ENCODE results near the gene CALCB. TPM values are rescaled to one million over a fixed set of nuclear protein-coding genes. Genes with fewer than 3 reads are reported as not detected.

Gene CALCB
- total and polyA plus RNA-seq, 2 donors (not counting 1 experiment from before 2014, with no cell fraction given) = 1.3 TPM; not detected in 1

- Mint-ChIP-seq H3K4me1 (peaks cover under 1% of the 10 kb centered on the region), H3K27me3 (peaks cover 28% of the 10 kb centered on the region), H3K9me3 (ENCODE audit: insufficient read depth) (no peaks in the 10 kb centered on the region), H3K4me3 (no peak overlapping the region), H3K27ac (no peak overlapping the region)
- POLR2A ChIA-PET = no interaction called here
- H3K4me2 ChIP-seq (replicated peaks; ENCODE audit: low read depth, low read length, poor library complexity, severe bottlenecking) = no peak overlapping the region
- WGBS (ENCODE audit: insufficient coverage) = no CpG with 5 or more reads among the region's 2 CpGs
- peaks cover 0 to 11% (median 6%) of the 10 kb centered on the region in 4 experiments for H3K27me3 ChIP-seq (replicated peaks in 1 of 4; ENCODE audit: control extremely low read depth in 1 of 4, control insufficient read depth in 3 of 4, insufficient read depth in 4 of 4, low read length in 3 of 4)
- no peak overlapping the region for H3K27ac ChIP-seq (ENCODE audit: low read length in 2 of 2)
- CTCF ChIA-PET = interaction anchor here (1.2 kb wide), 1 partner anchor 83 kb away, joined by 3 read pairs; no protein-coding TSS in a partner anchor
- no peak overlapping the region for H2AFZ ChIP-seq (ENCODE audit: insufficient read depth, low read depth, low read length, poor library complexity, severe bottlenecking)
- intact Hi-C loops (cut with micrococcal nuclease) = no loop called here
- no peaks in the 10 kb centered on the region for H3K79me2 ChIP-seq (ENCODE audit: control insufficient read depth, insufficient read depth, low read length)
- TF ChIP-seq CTCF (IDR thresholded peaks at IDR 0.05) (no peak), EZH2 (IDR thresholded peaks at IDR 0.05; ENCODE audit: borderline replicate concordance, insufficient read depth, low read depth, low read length, poor library complexity, severe bottlenecking) (no peak)
- H3K4me1 ChIP-seq (ENCODE audit: control insufficient read depth in 2 of 2, insufficient read depth in 2 of 2, low read length in 2 of 2) = no peaks in the 10 kb centered on the region
- no peak for DNase-seq
- no peaks in the 10 kb centered on the region for H3K36me3 ChIP-seq (replicated peaks in 1 of 2; ENCODE audit: control extremely low read depth in 1 of 2, control insufficient read depth in 1 of 2, extremely low read depth in 1 of 2, insufficient read depth in 2 of 2, low read length in 1 of 2)
- H3K9me3 ChIP-seq (ENCODE audit: control extremely low read depth in 1 of 3, control insufficient read depth in 2 of 3, insufficient read depth in 1 of 3, low read length in 2 of 3) = no peaks in the 10 kb centered on the region
- no peak overlapping the region for H3K9ac ChIP-seq (ENCODE audit: low read length)
- no peak for ATAC-seq (ENCODE audit: low read depth)
- H3K4me3 ChIP-seq (ENCODE audit: control extremely low read depth in 1 of 5, extremely low read depth in 1 of 5, insufficient read depth in 1 of 5, low read depth in 2 of 5, low read length in 4 of 5) = no peak overlapping the region
- no peaks in the 10 kb centered on the region for H4K20me1 ChIP-seq (ENCODE audit: control insufficient read depth, insufficient read depth, low read length, poor library complexity, severe bottlenecking)
These were observed 51.1 kb downstream of the CALCB start for GRCh38 chr11:15124528-15124927.

GRCh38 chr11:15127341-15127740, 53.9 kb downstream of the CALCB start:
- no peak overlapping the region for H3K27ac ChIP-seq (ENCODE audit: low read length in 2 of 2)
- 94% methylated on average over 5 of the region's 6 CpGs for WGBS (ENCODE audit: insufficient coverage)
- H3K9me3 Mint-ChIP-seq (ENCODE audit: insufficient read depth) = no peaks in the 10 kb centered on the region
- H3K4me1 ChIP-seq (ENCODE audit: control insufficient read depth in 2 of 2, insufficient read depth in 2 of 2, low read length in 2 of 2) = no peaks in the 10 kb centered on the region
- intact Hi-C loops (cut with micrococcal nuclease) = no loop called here
- TF ChIP-seq EZH2 (IDR thresholded peaks at IDR 0.05; ENCODE audit: borderline replicate concordance, insufficient read depth, low read depth, low read length, poor library complexity, severe bottlenecking) (no peak), CTCF (IDR thresholded peaks at IDR 0.05) (no peak)
- no peaks in the 10 kb centered on the region for H3K9me3 ChIP-seq (ENCODE audit: control extremely low read depth in 1 of 3, control insufficient read depth in 2 of 3, insufficient read depth in 1 of 3, low read length in 2 of 3)
- H2AFZ ChIP-seq (ENCODE audit: insufficient read depth, low read depth, low read length, poor library complexity, severe bottlenecking) = no peak overlapping the region
- no peaks in the 10 kb centered on the region for H3K4me1 Mint-ChIP-seq
- no peak for ATAC-seq (ENCODE audit: low read depth)
- H3K4me2 ChIP-seq (replicated peaks; ENCODE audit: low read depth, low read length, poor library complexity, severe bottlenecking) = no peak overlapping the region
- no peak overlapping the region for H3K4me3 ChIP-seq (ENCODE audit: control extremely low read depth in 1 of 5, extremely low read depth in 1 of 5, insufficient read depth in 1 of 5, low read depth in 2 of 5, low read length in 4 of 5)
- no peak overlapping the region for H3K4me3 Mint-ChIP-seq
- H3K79me2 ChIP-seq (ENCODE audit: control insufficient read depth, insufficient read depth, low read length) = no peaks in the 10 kb centered on the region
- POLR2A ChIA-PET = no interaction called here
- no peak for DNase-seq
- H3K27ac Mint-ChIP-seq = no peak overlapping the region
- CTCF ChIA-PET = no interaction called here
- no peak overlapping the region for H3K9ac ChIP-seq (ENCODE audit: low read length)
- no peaks in the 10 kb centered on the region for H3K36me3 ChIP-seq (replicated peaks in 1 of 2; ENCODE audit: control extremely low read depth in 1 of 2, control insufficient read depth in 1 of 2, extremely low read depth in 1 of 2, insufficient read depth in 2 of 2, low read length in 1 of 2)
- H3K27me3 ChIP-seq (replicated peaks in 1 of 4; ENCODE audit: control extremely low read depth in 1 of 4, control insufficient read depth in 3 of 4, insufficient read depth in 4 of 4, low read length in 3 of 4) = peaks cover 0 to 9% (median 3%) of the 10 kb centered on the region in 4 experiments
- peaks cover 22% of the 10 kb centered on the region for H3K27me3 Mint-ChIP-seq
- no peaks in the 10 kb centered on the region for H4K20me1 ChIP-seq (ENCODE audit: control insufficient read depth, insufficient read depth, low read length, poor library complexity, severe bottlenecking)

Other genes with a start within 250 kb of the CALCB start
- gene CYP2R1, start 181.4 kb upstream of the CALCB start, total RNA-seq = 42.4 and 43.6 TPM in 2 replicates
- 8.1 and 11.6 TPM in 2 replicates for gene CYP2R1, start 181.4 kb upstream of the CALCB start, polyA plus RNA-seq
- not detected in 2 replicates for gene CALCA, start 101.2 kb upstream of the CALCB start, total RNA-seq
- not detected in 2 replicates for gene CALCA, start 101.2 kb upstream of the CALCB start, polyA plus RNA-seq
- gene INSC, start 41.3 kb downstream of the CALCB start, total RNA-seq = 0.10 TPM in 1 of 2 replicates, not detected in the other
- gene INSC, start 41.3 kb downstream of the CALCB start, polyA plus RNA-seq = not detected in 2 replicates

Measured in B cell (primary cell).